Measurements from ENCODE around the gene PLAGL2. TPM values are rescaled to one million over a fixed set of nuclear protein-coding genes. Genes with fewer than 3 reads are reported as not detected.

Gene PLAGL2
- total RNA-seq, 1 experiment from 2014 or later: 21.4 TPM

DNA sequence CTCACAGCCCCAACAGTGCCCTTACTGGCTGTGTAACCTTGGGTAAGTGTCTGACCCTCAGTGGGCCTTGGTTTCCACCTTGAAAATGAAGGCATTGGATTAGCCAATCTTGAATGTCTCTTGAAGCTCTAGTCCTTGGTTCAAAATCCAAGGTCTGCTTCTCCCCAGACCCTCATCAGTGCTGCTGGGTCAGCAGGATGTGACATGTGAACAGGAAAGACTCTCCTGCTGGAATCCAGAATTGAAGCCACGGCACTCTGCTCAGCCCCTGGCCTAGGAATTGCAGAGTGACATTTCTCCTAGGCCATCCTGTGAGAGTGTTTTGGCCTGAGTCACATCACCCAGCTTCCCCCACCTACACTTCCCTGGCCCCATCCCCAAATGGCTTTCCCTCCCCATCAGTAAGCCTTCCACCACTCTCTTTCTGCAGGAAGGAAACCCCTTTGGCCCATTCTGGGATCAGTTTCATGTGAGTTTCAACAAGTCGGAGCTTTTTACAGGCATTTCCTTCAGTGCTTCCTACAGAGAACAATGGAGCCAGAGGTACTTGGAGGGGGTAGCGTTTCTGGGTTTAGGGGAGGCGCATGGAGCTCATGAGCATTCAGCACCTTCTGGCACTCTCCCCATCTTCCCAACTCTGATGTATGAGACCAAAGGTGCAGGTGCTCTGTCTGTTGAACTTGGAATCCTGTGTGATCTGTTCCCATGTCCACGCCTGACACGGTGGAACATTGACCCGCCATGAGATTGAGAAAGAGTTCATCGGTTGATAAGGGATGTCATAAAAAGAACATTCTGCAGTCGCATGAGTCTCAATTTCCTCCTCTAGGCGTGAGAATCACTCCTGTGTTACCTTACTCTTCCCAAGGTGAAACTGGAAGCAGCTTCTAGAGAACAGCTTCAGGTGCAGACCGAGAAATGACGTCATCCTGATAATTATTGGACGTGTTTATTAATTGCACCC is 8.9 kb upstream of the PLAGL2 start (continued):
- TF ChIP-seq ZBTB21 (CRISPR knock-in tag; IDR thresholded peaks at IDR 0.05; ENCODE audit: borderline replicate concordance) (no peak), GABPB1 (CRISPR knock-in tag; IDR thresholded peaks at IDR 0.05) (no peak)
- TF ChIP-seq, protein P1, sequence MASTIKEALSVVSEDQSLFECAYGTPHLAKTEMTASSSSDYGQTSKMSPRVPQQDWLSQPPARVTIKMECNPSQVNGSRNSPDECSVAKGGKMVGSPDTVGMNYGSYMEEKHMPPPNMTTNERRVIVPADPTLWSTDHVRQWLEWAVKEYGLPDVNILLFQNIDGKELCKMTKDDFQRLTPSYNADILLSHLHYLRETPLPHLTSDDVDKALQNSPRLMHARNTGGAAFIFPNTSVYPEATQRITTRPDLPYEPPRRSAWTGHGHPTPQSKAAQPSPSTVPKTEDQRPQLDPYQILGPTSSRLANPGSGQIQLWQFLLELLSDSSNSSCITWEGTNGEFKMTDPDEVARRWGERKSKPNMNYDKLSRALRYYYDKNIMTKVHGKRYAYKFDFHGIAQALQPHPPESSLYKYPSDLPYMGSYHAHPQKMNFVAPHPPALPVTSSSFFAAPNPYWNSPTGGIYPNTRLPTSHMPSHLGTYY (CRISPR knock-in tag; IDR thresholded peaks at IDR 0.05): no peak

DNA sequence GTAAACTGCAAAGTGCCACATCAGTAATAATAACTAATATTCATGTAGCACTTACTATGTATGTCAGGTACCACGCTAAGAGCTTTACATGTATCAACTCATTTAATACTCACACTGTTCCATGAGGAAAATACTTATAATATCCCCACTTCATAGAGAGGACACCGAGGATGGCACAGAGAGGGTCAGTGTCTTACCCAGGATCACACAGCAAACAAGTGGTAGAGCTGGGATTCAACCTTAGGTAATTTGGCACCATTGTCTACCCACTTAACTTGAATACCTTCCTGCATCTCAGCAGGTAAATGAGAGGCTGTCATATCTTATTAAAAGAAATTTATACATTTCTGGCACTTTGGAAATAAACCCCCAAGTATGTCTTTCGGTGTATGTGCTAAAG is 8.2 kb upstream of the PLAGL2 start:
- ChIA-PET CTCF (no interaction called here), POLR2A (no interaction called here)
- Mint-ChIP-seq H3K4me1 (no peaks in the 10 kb centered on the region), H3K36me3 (peaks cover 56% of the 10 kb centered on the region), H3K9me3 (no peaks in the 10 kb centered on the region), H3K4me3 (no peak overlapping the region), H3K27ac (no peak overlapping the region), H3K27me3 (ENCODE audit: low read depth) (no peaks in the 10 kb centered on the region)
- no peak for DNase-seq (ENCODE audit: low spot score)
- TF ChIP-seq, protein P2, sequence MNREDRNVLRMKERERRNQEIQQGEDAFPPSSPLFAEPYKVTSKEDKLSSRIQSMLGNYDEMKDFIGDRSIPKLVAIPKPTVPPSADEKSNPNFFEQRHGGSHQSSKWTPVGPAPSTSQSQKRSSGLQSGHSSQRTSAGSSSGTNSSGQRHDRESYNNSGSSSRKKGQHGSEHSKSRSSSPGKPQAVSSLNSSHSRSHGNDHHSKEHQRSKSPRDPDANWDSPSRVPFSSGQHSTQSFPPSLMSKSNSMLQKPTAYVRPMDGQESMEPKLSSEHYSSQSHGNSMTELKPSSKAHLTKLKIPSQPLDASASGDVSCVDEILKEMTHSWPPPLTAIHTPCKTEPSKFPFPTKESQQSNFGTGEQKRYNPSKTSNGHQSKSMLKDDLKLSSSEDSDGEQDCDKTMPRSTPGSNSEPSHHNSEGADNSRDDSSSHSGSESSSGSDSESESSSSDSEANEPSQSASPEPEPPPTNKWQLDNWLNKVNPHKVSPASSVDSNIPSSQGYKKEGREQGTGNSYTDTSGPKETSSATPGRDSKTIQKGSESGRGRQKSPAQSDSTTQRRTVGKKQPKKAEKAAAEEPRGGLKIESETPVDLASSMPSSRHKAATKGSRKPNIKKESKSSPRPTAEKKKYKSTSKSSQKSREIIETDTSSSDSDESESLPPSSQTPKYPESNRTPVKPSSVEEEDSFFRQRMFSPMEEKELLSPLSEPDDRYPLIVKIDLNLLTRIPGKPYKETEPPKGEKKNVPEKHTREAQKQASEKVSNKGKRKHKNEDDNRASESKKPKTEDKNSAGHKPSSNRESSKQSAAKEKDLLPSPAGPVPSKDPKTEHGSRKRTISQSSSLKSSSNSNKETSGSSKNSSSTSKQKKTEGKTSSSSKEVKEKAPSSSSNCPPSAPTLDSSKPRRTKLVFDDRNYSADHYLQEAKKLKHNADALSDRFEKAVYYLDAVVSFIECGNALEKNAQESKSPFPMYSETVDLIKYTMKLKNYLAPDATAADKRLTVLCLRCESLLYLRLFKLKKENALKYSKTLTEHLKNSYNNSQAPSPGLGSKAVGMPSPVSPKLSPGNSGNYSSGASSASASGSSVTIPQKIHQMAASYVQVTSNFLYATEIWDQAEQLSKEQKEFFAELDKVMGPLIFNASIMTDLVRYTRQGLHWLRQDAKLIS (CRISPR knock-in tag; IDR thresholded peaks at IDR 0.05; ENCODE audit: borderline replicate concordance): no peak
- TF ChIP-seq, protein P3, sequence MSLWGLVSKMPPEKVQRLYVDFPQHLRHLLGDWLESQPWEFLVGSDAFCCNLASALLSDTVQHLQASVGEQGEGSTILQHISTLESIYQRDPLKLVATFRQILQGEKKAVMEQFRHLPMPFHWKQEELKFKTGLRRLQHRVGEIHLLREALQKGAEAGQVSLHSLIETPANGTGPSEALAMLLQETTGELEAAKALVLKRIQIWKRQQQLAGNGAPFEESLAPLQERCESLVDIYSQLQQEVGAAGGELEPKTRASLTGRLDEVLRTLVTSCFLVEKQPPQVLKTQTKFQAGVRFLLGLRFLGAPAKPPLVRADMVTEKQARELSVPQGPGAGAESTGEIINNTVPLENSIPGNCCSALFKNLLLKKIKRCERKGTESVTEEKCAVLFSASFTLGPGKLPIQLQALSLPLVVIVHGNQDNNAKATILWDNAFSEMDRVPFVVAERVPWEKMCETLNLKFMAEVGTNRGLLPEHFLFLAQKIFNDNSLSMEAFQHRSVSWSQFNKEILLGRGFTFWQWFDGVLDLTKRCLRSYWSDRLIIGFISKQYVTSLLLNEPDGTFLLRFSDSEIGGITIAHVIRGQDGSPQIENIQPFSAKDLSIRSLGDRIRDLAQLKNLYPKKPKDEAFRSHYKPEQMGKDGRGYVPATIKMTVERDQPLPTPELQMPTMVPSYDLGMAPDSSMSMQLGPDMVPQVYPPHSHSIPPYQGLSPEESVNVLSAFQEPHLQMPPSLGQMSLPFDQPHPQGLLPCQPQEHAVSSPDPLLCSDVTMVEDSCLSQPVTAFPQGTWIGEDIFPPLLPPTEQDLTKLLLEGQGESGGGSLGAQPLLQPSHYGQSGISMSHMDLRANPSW (CRISPR knock-in tag; conservative IDR thresholded peaks at IDR 0.05; ENCODE audit: low read depth): no peak
- TF ChIP-seq E2F1 (CRISPR knock-in tag; IDR thresholded peaks at IDR 0.05) (no peak), MXD4 (CRISPR knock-in tag; IDR thresholded peaks at IDR 0.05; ENCODE audit: borderline replicate concordance) (no peak)
- no peak for ATAC-seq

GRCh38 chr20:32215147-32215546 is 7.6 kb upstream of the PLAGL2 start:
- TF ChIP-seq CBFB (CRISPR knock-in tag; IDR thresholded peaks at IDR 0.05; ENCODE audit: low read depth) (no peak), CREM (CRISPR knock-in tag; IDR thresholded peaks at IDR 0.05) (no peak), ESRRA (CRISPR knock-in tag; IDR thresholded peaks at IDR 0.05; ENCODE audit: borderline replicate concordance) (no peak), ZNF425 (CRISPR knock-in tag; conservative IDR thresholded peaks at IDR 0.05) (no peak), USF1 (CRISPR knock-in tag; IDR thresholded peaks at IDR 0.05) (no peak)
- TF ChIP-seq, protein P4, sequence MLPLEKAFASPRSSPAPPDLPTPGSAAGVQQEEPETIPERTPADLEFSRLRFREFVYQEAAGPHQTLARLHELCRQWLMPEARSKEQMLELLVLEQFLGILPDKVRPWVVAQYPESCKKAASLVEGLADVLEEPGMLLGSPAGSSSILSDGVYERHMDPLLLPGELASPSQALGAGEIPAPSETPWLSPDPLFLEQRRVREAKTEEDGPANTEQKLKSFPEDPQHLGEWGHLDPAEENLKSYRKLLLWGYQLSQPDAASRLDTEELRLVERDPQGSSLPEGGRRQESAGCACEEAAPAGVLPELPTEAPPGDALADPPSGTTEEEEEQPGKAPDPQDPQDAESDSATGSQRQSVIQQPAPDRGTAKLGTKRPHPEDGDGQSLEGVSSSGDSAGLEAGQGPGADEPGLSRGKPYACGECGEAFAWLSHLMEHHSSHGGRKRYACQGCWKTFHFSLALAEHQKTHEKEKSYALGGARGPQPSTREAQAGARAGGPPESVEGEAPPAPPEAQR (CRISPR knock-in tag; IDR thresholded peaks at IDR 0.05): no peak
- ChIA-PET CTCF (no interaction called here), POLR2A (no interaction called here)
- Mint-ChIP-seq H3K27me3 (ENCODE audit: low read depth) (no peaks in the 10 kb centered on the region), H3K4me1 (no peaks in the 10 kb centered on the region), H3K9me3 (no peaks in the 10 kb centered on the region), H3K27ac (no peak overlapping the region), H3K4me3 (no peak overlapping the region), H3K36me3 (peaks cover 58% of the 10 kb centered on the region)
- ATAC-seq: no peak
- no peak for DNase-seq (ENCODE audit: low spot score)
